Hepatocyte (in vitro differentiated cells): ENCODE measurements around the gene SYT7. TPM values are rescaled to one million over a fixed set of nuclear protein-coding genes. Genes with fewer than 3 reads are reported as not detected.
A peak's percentile ranks its signal among the peaks of the same experiment; 100 is the strongest.

Experiments
- DNase-seq: peaks from one replicate; pipeline ENCODE4 v3.0.0-alpha.2; 2016; ENCODE audit warnings: low spot score
- H2AFZ ChIP-seq: fragments of 200-600 bp; sonication (generic); 2 replicates; pipeline ENCODE4 v1.6.0; 2016; ENCODE audit warnings: antibody characterized with exemption, mild to moderate bottlenecking
- H3K27ac ChIP-seq: fragments of 200-600 bp; sonication (generic); 2 replicates; pipeline ENCODE4 v1.5.1; 2016; ENCODE audit warnings: mild to moderate bottlenecking
- H3K27me3 ChIP-seq: fragments of 200-600 bp; sonication (generic); 2 replicates; pipeline ENCODE4 v1.6.1; 2016
- H3K36me3 ChIP-seq: fragments of 200-600 bp; sonication (generic); replicated peaks from 2 replicates; pipeline ENCODE4 v1.5.1; 2016; ENCODE audit warnings: low read depth; ENCODE audit not compliant: insufficient read depth
- H3K4me1 ChIP-seq: fragments of 200-600 bp; sonication (generic); 2 replicates; pipeline ENCODE4 v1.5.1; 2016; ENCODE audit warnings: mild to moderate bottlenecking, moderate library complexity; ENCODE audit not compliant: insufficient read depth
- H3K4me2 ChIP-seq: fragments of 200-600 bp; sonication (generic); 2 replicates; pipeline ENCODE4 v1.6.0; 2016
- H3K4me3 ChIP-seq: fragments of 200-600 bp; sonication (generic); 2 replicates; pipeline ENCODE4 v1.5.1; 2016; ENCODE audit warnings: mild to moderate bottlenecking
- H3K79me2 ChIP-seq: fragments of 200-600 bp; sonication (generic); 2 replicates; pipeline ENCODE4 v1.6.0; 2017; ENCODE audit warnings: mild to moderate bottlenecking
- H3K9me2 ChIP-seq: fragments of 200-600 bp; sonication (generic); replicated peaks from 2 replicates; pipeline ENCODE4 v1.6.0; 2017; ENCODE audit warnings: mild to moderate bottlenecking; ENCODE audit not compliant: insufficient read depth
- H3K9me3 ChIP-seq: fragments of 200-600 bp; sonication (generic); 2 replicates; pipeline ENCODE4 v1.5.1; 2016; ENCODE audit warnings: low read depth, mild to moderate bottlenecking
- H4K20me1 ChIP-seq: fragments of 200-600 bp; sonication (generic); 2 replicates; pipeline ENCODE4 v1.6.0; 2016; ENCODE audit warnings: mild to moderate bottlenecking; ENCODE audit not compliant: insufficient read depth, poor library complexity, severe bottlenecking
- CTCF ChIP-seq: fragments of 200-600 bp; sonication (generic); IDR thresholded peaks from 2 replicates; pipeline ENCODE4 v1.5.1; 2016; ENCODE audit warnings: antibody characterized with exemption, mild to moderate bottlenecking; ENCODE audit not compliant: poor library complexity
- EZH2 ChIP-seq: fragments of 200-600 bp; sonication (generic); IDR thresholded peaks from 2 replicates; pipeline ENCODE4 v1.6.1; 2016; ENCODE audit warnings: antibody characterized with exemption, mild to moderate bottlenecking, borderline replicate concordance
- EZH2phosphoT487 ChIP-seq: fragments of 200-600 bp; sonication (generic); IDR thresholded peaks from one replicate; pipeline ENCODE4 v1.6.1; 2018; ENCODE audit warnings: antibody characterized with exemption, mild to moderate bottlenecking, low read depth, moderate library complexity; ENCODE audit not compliant: unreplicated experiment, severe bottlenecking
- WGBS: methylation state at CpG from one replicate; pipeline ENCODE4 v1.1.6; 2016; ENCODE audit warnings: low lambda C conversion rate; ENCODE audit errors: missing lambda C conversion rate; 5-methylcytosine and 5-hydroxymethylcytosine counted together
- polyA plus RNA-seq: library from polyadenylated mRNA; unstranded; fragments of >200 nt; fragmentation: Nextera tagmentation; extraction: Ambion mirVana; gene quantifications from 2 replicates; pipeline ENCODE4 v1.2.1, GENCODE V29; 2016
- total RNA-seq: library from RNA; depleted of rRNA; stranded (reverse); fragments of >200 nt; gene quantifications from 2 replicates; pipeline ENCODE4 v1.2.3, GENCODE V29; 2014

Gene SYT7
- total and polyA plus RNA-seq, 2 experiments from 2014 or later: 11.3 to 15.5 TPM

GRCh38 chr11:61531044-61531443, 49.8 kb downstream of the SYT7 start:
- Histone ChIP-seq H3K4me1 (peaks cover 23% of the 10 kb centered on the region), H3K4me2 (no peak overlapping the region), H3K27ac (peak overlapping the region; percentile 15), H3K27me3 (no peaks in the 10 kb centered on the region), H3K9me2 (no peaks in the 10 kb centered on the region), H3K4me3 (no peak overlapping the region), H3K36me3 (no peaks in the 10 kb centered on the region), H3K9me3 (no peaks in the 10 kb centered on the region), H4K20me1 (no peaks in the 10 kb centered on the region), H3K79me2 (no peaks in the 10 kb centered on the region), H2AFZ (no peak overlapping the region)
- peak; percentile 47 for DNase-seq
- WGBS: 23% methylated on average over 3 of the region's 3 CpGs
- no peak for TF ChIP-seq EZH2
- TF ChIP-seq EZH2phosphoT487: no peak
- no peak for TF ChIP-seq CTCF

GRCh38 chr11:61529537-61530225, 51.2 kb downstream of the SYT7 start:
- no peak for TF ChIP-seq CTCF
- TF ChIP-seq EZH2: no peak
- no peak for TF ChIP-seq EZH2phosphoT487
- Histone ChIP-seq H3K4me1 (peaks cover 23% of the 10 kb centered on the region), H3K79me2 (no peaks in the 10 kb centered on the region), H3K9me3 (no peaks in the 10 kb centered on the region), H3K27me3 (no peaks in the 10 kb centered on the region), H3K4me2 (no peak overlapping the region), H2AFZ (no peak overlapping the region), H4K20me1 (no peaks in the 10 kb centered on the region), H3K4me3 (no peak overlapping the region), H3K36me3 (no peaks in the 10 kb centered on the region), H3K9me2 (no peaks in the 10 kb centered on the region), H3K27ac (no peak overlapping the region)
- peak; percentile 50 for DNase-seq
- WGBS: 88% methylated on average over 21 of the region's 21 CpGs

- Histone ChIP-seq H2AFZ (no peak overlapping the region), H3K4me1 (peaks cover 21% of the 10 kb centered on the region), H3K27me3 (no peaks in the 10 kb centered on the region), H3K9me3 (no peaks in the 10 kb centered on the region), H3K9me2 (no peaks in the 10 kb centered on the region), H3K4me2 (no peak overlapping the region), H3K79me2 (no peaks in the 10 kb centered on the region), H3K27ac (no peak overlapping the region), H4K20me1 (no peaks in the 10 kb centered on the region), H3K4me3 (no peak overlapping the region), H3K36me3 (no peaks in the 10 kb centered on the region)
- no peak for DNase-seq
- 70% methylated on average over 7 of the region's 14 CpGs for WGBS
- TF ChIP-seq CTCF (no peak), EZH2phosphoT487 (no peak), EZH2 (no peak)
Observed at GRCh38 chr11:61528114-61528513, 52.8 kb downstream of the SYT7 start.
